Mesothelial cell of epicardium (in vitro differentiated cells): ENCODE results near the gene HLA-E. TPM values are rescaled to one million over a fixed set of nuclear protein-coding genes. Genes with fewer than 3 reads are reported as not detected.
"Not testable (repeated sequence)": the region's sequence is repeated elsewhere in the genome, so short reads cannot be mapped to it uniquely, and the experiment has no call there.

Experiments
- DNase-seq, 2 experiments: peaks; one replicate each; pipeline ENCODE4 v3.0.0; 2021; ENCODE audit warnings: low spot score in 2 of 2; ENCODE audit not compliant: unreplicated experiment in 2 of 2
- H3K27ac Mint-ChIP-seq: 2 replicates; pipeline ENCODE4 v1.8.0; 2021; ENCODE audit warnings: mixed read lengths
- H3K27me3 Mint-ChIP-seq: 2 replicates; pipeline ENCODE4 v1.8.0; 2021; ENCODE audit warnings: low read depth, mixed read lengths
- H3K36me3 Mint-ChIP-seq: 2 replicates; pipeline ENCODE4 v1.8.0; 2021; ENCODE audit warnings: mixed read lengths
- H3K4me1 Mint-ChIP-seq: 2 replicates; pipeline ENCODE4 v1.8.0; 2021; ENCODE audit warnings: mixed read lengths
- H3K4me3 Mint-ChIP-seq: 2 replicates; pipeline ENCODE4 v1.8.0; 2021; ENCODE audit warnings: mild to moderate bottlenecking, moderate library complexity, mixed read lengths
- H3K9me3 Mint-ChIP-seq: 2 replicates; pipeline ENCODE4 v1.8.0; 2021; ENCODE audit warnings: mixed read lengths
- total RNA-seq: library from RNA; stranded (reverse); gene quantifications from 3 replicates; pipeline ENCODE4 v1.2.1, GENCODE V29; 2021
- TF ChIP-seq, protein P1 (sequence below): fragments of 200-600 bp; sonication (generic); IDR thresholded peaks from one replicate; pipeline ENCODE4 v1.5.0; 2021; ENCODE audit warnings: antibody characterized with exemption; ENCODE audit not compliant: unreplicated experiment

The HLA-E gene
- total RNA-seq, 1 donor from 2014 or later = 59.5 TPM

DNA sequence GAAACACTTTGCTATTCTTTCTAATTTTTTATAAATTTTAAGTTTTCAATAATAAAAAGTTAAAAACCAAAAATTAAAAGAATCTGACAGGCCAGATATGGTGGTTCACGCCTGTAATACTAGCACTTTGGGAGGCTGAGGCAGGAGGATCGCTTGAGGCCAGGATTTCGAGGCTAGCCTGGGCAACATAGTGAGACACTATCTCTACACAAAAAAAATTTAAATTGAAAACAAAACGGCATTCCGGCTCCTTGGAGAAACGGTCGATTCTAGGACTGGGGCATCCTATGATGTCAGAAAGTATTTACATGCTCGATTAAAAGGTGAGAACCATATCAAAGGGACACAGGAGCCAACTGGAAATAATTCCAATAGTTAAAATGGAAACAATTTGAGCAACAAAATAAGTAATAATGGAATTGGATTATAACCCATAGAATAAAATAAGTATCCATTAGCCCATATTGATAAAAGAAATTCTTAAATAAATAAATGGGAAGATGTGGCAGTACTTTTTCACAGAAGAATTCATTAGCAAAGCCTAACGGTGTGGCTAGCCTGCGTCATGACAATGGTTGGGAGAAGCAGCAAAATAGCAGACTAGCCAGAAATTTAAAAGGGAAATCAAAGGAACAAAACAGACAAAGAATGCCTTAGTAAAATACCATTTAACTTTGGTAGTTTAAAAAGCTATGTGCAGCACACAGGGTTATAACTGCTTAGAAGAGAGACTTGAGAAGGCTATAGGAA is 21.3 kb downstream of the HLA-E start:
- H3K36me3 Mint-ChIP-seq = no peaks in the 10 kb centered on the region

DNA sequence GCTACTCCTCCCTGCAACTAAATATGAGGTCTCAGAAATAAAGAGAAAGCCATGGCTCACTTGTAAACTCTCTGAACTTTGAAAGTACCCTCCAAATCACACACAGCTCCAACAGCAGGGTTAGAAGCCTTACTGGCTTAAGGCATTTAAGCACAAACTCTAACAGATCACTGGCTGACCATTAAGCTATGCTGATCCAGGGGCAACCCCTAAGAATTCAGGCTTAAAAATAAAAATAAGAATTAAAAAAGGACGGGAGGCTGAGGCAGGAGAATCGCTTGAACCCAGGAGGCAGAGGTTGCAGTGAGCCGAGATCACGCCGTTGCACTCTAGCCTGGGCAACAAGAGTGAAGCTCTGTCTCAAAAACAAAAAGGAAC is 21.8 kb downstream of the HLA-E start:
- TF ChIP-seq, protein P1, sequence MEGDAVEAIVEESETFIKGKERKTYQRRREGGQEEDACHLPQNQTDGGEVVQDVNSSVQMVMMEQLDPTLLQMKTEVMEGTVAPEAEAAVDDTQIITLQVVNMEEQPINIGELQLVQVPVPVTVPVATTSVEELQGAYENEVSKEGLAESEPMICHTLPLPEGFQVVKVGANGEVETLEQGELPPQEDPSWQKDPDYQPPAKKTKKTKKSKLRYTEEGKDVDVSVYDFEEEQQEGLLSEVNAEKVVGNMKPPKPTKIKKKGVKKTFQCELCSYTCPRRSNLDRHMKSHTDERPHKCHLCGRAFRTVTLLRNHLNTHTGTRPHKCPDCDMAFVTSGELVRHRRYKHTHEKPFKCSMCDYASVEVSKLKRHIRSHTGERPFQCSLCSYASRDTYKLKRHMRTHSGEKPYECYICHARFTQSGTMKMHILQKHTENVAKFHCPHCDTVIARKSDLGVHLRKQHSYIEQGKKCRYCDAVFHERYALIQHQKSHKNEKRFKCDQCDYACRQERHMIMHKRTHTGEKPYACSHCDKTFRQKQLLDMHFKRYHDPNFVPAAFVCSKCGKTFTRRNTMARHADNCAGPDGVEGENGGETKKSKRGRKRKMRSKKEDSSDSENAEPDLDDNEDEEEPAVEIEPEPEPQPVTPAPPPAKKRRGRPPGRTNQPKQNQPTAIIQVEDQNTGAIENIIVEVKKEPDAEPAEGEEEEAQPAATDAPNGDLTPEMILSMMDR = no peak
- Mint-ChIP-seq H3K36me3 (no peaks in the 10 kb centered on the region), H3K27ac (no peak overlapping the region), H3K9me3 (no peaks in the 10 kb centered on the region), H3K27me3 (peaks cover 14% of the 10 kb centered on the region), H3K4me3 (no peak overlapping the region), H3K4me1 (peaks cover 2% of the 10 kb centered on the region)
- no peak for DNase-seq

More for the DNA sequence above, 21.3 kb downstream of the HLA-E start:
- Mint-ChIP-seq H3K4me1 (peaks cover 2% of the 10 kb centered on the region), H3K27me3 (peaks cover 14% of the 10 kb centered on the region), H3K4me3 (no peak overlapping the region), H3K27ac (no peak overlapping the region), H3K9me3 (no peaks in the 10 kb centered on the region)
- DNase-seq = no peak
- TF ChIP-seq, protein P1 = no peak

DNA sequence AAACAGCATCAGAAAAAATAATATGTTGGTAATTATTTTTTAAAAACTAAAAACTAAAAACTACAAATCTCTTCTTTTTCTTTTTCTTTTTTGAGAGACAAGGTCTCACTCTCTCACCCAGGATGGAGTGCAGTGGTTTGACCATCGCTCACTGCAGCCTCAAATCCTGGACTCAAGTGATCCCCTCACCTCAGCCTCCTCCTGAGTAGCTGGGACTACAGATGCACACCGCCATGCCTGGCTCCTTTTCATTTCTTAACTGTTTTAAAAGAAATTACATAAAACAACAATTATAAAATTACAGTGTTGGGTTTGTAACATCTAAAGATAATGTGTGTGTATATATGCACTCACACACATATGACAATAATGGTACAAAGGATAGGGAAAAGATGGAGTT is 24.1 kb downstream of the HLA-E start:
- Mint-ChIP-seq H3K27ac (no peak overlapping the region), H3K27me3 (peaks cover 5% of the 10 kb centered on the region), H3K4me3 (no peak overlapping the region), H3K4me1 (peaks cover 6% of the 10 kb centered on the region), H3K36me3 (no peaks in the 10 kb centered on the region), H3K9me3 (no peaks in the 10 kb centered on the region)
- TF ChIP-seq, protein P1 = no peak
- no peak for DNase-seq

DNA sequence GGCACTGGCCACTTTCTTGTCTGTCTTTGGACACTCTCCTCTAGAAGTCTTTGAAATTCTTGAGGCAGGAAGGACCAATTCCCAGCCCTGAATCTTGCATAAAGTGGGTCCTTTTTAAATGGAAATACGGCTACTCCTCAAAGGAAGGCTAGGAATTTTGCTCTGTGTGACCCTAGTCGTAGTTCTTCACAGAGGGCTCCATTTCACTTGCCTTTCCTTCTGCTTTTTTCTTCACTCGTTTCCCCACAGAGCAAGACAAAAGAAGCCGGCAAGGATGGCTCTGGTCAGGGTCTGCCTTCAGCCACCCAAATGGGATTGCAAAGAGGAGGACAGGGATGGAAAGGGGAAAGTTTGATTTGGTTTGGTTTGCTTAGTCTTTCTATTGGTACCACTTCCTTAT is 25.8 kb downstream of the HLA-E start:
- TF ChIP-seq, protein P1 = no peak
- H3K27me3 Mint-ChIP-seq = peaks cover 5% of the 10 kb centered on the region
- H3K36me3 Mint-ChIP-seq = no peaks in the 10 kb centered on the region
- peak overlapping the region; percentile 90 for H3K27ac Mint-ChIP-seq
- H3K4me3 Mint-ChIP-seq = peak overlapping the region; percentile 80
- H3K4me1 Mint-ChIP-seq = peaks cover 6% of the 10 kb centered on the region
- no peaks in the 10 kb centered on the region for H3K9me3 Mint-ChIP-seq
- DNase-seq = no peak

DNA sequence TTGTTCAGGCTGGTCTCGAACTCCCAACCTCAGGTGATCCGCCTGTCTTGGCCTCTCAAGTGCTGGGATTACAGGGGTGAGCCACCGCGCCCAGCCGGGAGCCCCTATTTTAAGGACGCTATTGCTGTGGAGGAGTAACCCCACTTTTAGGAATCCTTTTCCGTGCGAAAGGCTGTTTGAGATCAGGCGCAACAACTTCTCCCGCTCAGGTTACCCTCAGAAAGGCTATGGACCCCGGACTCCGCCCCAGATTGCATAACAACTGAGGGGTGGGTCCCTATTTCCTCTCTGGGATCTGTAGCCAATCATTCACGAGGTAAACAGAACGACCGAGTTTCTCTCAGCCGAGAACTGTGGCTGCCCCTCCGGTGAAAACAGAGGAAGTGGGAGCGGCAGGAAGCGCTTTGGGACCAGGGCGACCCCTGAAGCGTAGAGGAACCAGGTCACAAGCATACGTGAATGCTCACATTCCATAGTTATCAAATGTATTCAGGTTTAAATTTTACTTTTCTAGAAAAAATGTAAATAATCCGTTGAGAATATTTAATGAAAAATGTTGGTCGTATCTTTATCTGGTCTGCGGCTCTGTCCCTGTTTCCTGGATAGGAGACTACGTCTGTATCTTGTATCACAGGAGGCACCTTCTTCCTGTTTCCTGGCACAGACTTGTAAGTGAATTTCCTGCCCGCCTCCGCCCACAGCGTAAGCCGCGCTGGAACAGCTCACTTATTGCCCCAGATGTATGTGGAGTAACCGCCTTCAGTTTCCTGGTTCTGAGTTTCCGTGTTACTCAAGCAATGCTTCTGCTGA is 26.8 kb downstream of the HLA-E start:
- H3K27me3 Mint-ChIP-seq = peaks cover 7% of the 10 kb centered on the region
- peak; percentile 49 to 77 for DNase-seq
- H3K9me3 Mint-ChIP-seq = no peaks in the 10 kb centered on the region
- H3K4me1 Mint-ChIP-seq = peaks cover 6% of the 10 kb centered on the region
- H3K4me3 Mint-ChIP-seq = peak overlapping the region; percentile 80
- no peaks in the 10 kb centered on the region for H3K36me3 Mint-ChIP-seq
- TF ChIP-seq, protein P1 = no peak
- peak overlapping the region; percentile 99 for H3K27ac Mint-ChIP-seq

DNA sequence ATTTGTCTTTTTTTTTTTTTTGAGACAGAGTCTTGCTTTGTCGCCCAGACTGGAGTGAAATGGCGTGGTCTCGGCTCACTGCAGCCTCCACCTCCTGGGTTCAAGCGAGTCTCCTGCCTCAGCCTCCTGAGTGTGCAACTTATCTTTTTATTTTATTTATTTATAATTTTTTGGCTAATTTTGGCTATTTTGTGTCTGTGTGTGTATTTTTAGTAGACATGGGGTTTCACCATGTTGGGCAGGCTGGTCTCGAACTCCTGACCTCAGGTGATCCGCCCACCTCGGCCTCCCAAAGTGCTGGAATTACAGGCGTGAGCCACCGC is 27.4 kb downstream of the HLA-E start:
- H3K4me1 Mint-ChIP-seq, H3K27me3 Mint-ChIP-seq, H3K36me3 Mint-ChIP-seq, H3K9me3 Mint-ChIP-seq, DNase-seq: not testable (repeated sequence)
- Mint-ChIP-seq H3K27ac (peak overlapping the region; percentile 99), H3K4me3 (peak overlapping the region; percentile 80)

DNA sequence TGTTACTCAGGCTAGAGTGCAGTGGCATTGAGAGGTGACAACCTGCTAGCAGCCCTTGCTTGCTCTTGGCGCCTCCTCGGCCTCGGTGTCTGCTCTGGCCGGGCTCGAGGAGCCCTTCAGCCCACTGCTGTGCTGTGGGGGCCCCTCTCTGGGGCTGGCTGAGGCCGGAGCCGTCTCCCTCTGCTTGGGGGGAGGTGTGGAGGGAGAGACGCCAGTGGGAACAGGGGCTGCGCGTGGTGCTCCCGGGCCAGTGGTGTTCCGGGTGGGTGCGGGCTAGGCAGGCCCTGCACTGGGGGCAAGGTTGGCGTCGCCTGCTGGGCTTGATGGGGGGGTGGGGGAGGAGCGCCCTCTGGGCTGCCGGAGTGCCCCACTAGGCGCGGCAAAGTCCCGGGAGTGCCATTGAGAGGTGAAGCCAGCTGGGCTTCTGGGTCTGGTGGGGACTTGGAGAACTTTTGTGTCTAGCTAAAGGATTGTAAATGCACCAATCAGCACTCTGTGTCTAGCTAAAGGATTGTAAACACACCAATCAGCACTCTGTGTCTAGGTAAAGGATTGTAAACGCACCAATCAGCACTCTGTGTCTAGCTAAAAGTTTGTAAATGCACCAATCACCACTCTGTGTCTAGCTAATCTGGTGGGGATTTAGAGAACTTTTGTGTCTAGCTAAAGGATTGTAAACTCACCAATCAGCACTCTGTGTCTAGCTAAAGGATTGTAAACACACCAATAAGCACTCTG is 28.6 kb downstream of the HLA-E start:
- Mint-ChIP-seq H3K4me3 (peak overlapping the region; percentile 15), H3K27me3 (peaks cover 17% of the 10 kb centered on the region)
- H3K36me3 Mint-ChIP-seq = not testable (repeated sequence)

DNA sequence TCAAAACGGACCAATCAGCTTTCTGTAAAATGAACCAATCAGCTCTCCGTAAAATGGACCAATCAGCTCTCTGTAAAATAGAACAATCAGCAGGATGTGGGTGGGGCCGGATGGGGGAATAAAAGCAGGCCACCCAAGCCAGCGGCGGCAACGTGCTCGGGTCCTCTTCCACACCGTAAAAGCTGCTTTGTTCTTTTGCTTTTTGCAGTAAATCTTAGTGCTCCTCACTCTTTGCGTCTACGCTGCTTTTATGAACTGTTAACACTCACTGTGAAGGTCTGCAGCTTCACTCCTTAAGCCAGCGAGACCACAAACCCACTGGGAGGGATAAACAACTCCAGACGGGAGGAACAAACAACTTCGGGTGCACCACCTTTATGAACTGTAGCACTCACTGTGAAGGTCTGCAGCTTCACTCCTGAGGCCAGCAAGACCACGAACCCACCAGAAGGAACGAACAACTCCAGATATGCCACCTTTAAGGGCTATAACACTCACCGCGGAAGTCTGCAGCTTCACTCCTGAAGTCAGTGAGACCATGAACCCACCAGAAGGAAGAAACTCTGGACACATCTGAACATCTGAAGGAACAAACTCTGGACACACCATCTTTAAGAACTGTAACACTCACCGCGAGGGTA is 29.3 kb downstream of the HLA-E start:
- H3K27ac Mint-ChIP-seq, H3K9me3 Mint-ChIP-seq: not testable (repeated sequence)

More for the DNA sequence above, 28.6 kb downstream of the HLA-E start:
- H3K27ac Mint-ChIP-seq, H3K9me3 Mint-ChIP-seq, DNase-seq, H3K4me1 Mint-ChIP-seq: not testable (repeated sequence)

More for the DNA sequence above, 29.3 kb downstream of the HLA-E start:
- H3K36me3 Mint-ChIP-seq, H3K4me1 Mint-ChIP-seq, DNase-seq, H3K4me3 Mint-ChIP-seq: not testable (repeated sequence)
- H3K27me3 Mint-ChIP-seq = peaks cover 24% of the 10 kb centered on the region
